Osteoblast (primary cell): ENCODE data around the gene KCNS1. TPM values are rescaled to one million over a fixed set of nuclear protein-coding genes. Genes with fewer than 3 reads are reported as not detected.

ENCODE experiments used
- DNase-seq: peaks from one replicate; pipeline ENCODE4 v3.0.0; 2011; ENCODE audit warnings: low spot score, mixed read lengths; ENCODE audit not compliant: insufficient read length; ENCODE audit errors: missing footprints
- H2AFZ ChIP-seq: 2 replicates; pipeline ENCODE4 v1.6.0; 2011; ENCODE audit warnings: mild to moderate bottlenecking, low read length
- H3K27ac ChIP-seq: 2 replicates; pipeline ENCODE4 v1.5.1; 2011; ENCODE audit warnings: mild to moderate bottlenecking, low read depth, low read length, moderate library complexity
- H3K27me3 ChIP-seq: 2 replicates; pipeline ENCODE4 v1.6.0; 2012; ENCODE audit warnings: mild to moderate bottlenecking, control low read depth, inconsistent platforms, low read length, moderate library complexity; ENCODE audit not compliant: insufficient read depth
- H3K36me3 ChIP-seq: 2 replicates; pipeline ENCODE4 v1.5.1; 2011; ENCODE audit warnings: mild to moderate bottlenecking, low read length, control low read depth, moderate library complexity; ENCODE audit not compliant: insufficient read depth
- H3K4me1 ChIP-seq: 2 replicates; pipeline ENCODE4 v1.5.1; 2011; ENCODE audit warnings: mild to moderate bottlenecking, low read length, control low read depth, moderate library complexity; ENCODE audit not compliant: insufficient read depth
- H3K4me2 ChIP-seq: 2 replicates; pipeline ENCODE4 v1.6.0; 2011; ENCODE audit warnings: mild to moderate bottlenecking, low read length; ENCODE audit not compliant: insufficient read depth
- H3K4me3 ChIP-seq: fragments of 200-600 bp; sonication (generic); 3 replicates; pipeline ENCODE4 v1.5.1; 2012; ENCODE audit warnings: mild to moderate bottlenecking, low read length, inconsistent platforms; ENCODE audit not compliant: insufficient read depth
- H3K79me2 ChIP-seq: 2 replicates; pipeline ENCODE4 v1.6.0; 2012; ENCODE audit warnings: mild to moderate bottlenecking, low read length, control low read depth, inconsistent platforms; ENCODE audit not compliant: insufficient read depth
- H3K9me3 ChIP-seq: 2 replicates; pipeline ENCODE4 v1.5.1; 2011; ENCODE audit warnings: low read depth, low read length, control low read depth
- H4K20me1 ChIP-seq: 2 replicates; pipeline ENCODE4 v1.6.0; 2012; ENCODE audit warnings: mild to moderate bottlenecking, low read length, control low read depth; ENCODE audit not compliant: insufficient read depth
- total RNA-seq: library from RNA; depleted of rRNA; stranded (reverse); fragments of >200 nt; gene quantifications from 2 replicates; pipeline ENCODE4 v1.2.3, GENCODE V29; 2012
- TF ChIP-seq, protein P1 (sequence below): IDR thresholded peaks from 2 replicates; pipeline ENCODE4 v1.5.1; 2011; ENCODE audit warnings: mild to moderate bottlenecking, low read depth, low read length, moderate library complexity; ENCODE audit errors: extremely low read depth

Gene KCNS1
- total RNA-seq, 1 donor = 1.1 TPM

DNA sequence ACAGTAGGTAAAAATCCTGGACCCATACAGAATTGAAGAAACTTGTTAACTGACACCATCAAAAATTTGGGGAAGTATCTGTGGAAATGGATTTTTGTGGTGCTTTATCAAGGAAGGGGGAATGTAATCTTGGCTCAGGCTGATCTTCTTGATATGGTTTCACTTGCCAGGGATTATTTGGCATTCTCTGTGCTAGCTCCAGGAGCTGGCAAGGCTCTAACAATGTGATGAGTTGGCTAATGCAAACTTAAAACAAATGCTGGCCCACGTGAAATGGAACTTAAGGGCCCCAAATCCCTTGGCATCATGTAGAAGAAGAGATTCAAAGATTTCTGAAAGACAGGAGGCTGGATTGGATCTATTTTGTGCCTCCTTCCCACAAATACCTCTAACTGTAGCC, 13.1 kb downstream of the KCNS1 start:
- H3K27me3 ChIP-seq = no peaks in the 10 kb centered on the region
- H3K4me1 ChIP-seq = peaks cover 45% of the 10 kb centered on the region
- no peaks in the 10 kb centered on the region for H3K79me2 ChIP-seq
- H4K20me1 ChIP-seq = no peaks in the 10 kb centered on the region
- DNase-seq = no peak
- H3K27ac ChIP-seq = peak overlapping the region; percentile 46
- no peaks in the 10 kb centered on the region for H3K36me3 ChIP-seq
- H3K4me3 ChIP-seq = peak overlapping the region; percentile 4
- H3K4me2 ChIP-seq = peak overlapping the region; percentile 49
- TF ChIP-seq, protein P1, sequence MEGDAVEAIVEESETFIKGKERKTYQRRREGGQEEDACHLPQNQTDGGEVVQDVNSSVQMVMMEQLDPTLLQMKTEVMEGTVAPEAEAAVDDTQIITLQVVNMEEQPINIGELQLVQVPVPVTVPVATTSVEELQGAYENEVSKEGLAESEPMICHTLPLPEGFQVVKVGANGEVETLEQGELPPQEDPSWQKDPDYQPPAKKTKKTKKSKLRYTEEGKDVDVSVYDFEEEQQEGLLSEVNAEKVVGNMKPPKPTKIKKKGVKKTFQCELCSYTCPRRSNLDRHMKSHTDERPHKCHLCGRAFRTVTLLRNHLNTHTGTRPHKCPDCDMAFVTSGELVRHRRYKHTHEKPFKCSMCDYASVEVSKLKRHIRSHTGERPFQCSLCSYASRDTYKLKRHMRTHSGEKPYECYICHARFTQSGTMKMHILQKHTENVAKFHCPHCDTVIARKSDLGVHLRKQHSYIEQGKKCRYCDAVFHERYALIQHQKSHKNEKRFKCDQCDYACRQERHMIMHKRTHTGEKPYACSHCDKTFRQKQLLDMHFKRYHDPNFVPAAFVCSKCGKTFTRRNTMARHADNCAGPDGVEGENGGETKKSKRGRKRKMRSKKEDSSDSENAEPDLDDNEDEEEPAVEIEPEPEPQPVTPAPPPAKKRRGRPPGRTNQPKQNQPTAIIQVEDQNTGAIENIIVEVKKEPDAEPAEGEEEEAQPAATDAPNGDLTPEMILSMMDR = no peak
- no peak overlapping the region for H2AFZ ChIP-seq
- no peaks in the 10 kb centered on the region for H3K9me3 ChIP-seq

DNA sequence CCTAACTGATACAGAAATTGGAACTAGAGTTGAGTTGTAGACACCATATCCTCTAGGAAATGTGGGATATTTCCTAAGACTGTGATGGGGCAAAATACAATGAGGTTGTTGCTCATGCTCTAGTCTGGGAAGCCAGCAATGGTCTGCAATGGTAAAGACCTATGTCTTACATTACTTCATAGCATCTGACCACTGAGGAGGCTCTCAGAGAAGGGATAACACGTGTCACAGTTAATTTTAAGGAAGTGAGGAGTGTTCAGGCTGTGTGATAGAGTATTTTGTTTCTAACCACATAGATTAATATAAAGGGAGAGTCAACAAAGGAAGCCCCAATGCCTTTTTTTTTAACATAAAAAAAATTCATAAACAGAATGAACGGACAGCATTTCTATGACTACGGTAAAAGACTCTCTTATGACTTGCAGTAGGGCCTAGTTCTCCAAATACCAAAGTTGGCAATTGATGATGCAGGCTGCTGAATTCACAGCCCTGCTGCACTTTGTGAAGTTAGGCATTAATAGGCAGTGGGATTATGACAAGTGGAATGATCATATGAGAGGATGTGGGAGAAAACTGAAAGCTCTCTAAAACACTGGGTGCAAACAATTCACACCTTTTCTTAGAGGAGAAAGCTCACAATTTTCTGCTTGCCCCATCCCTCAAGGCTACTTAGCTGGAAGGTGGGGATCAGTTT, 13.7 kb downstream of the KCNS1 start:
- peak overlapping the region; percentile 49 for H3K4me2 ChIP-seq
- H3K27ac ChIP-seq = peak overlapping the region; percentile 46
- TF ChIP-seq, protein P1 = no peak
- no peaks in the 10 kb centered on the region for H4K20me1 ChIP-seq
- no peak overlapping the region for H2AFZ ChIP-seq
- peaks cover 45% of the 10 kb centered on the region for H3K4me1 ChIP-seq
- H3K9me3 ChIP-seq = no peaks in the 10 kb centered on the region
- H3K4me3 ChIP-seq = peak overlapping the region; percentile 4
- no peaks in the 10 kb centered on the region for H3K36me3 ChIP-seq
- H3K79me2 ChIP-seq = no peaks in the 10 kb centered on the region
- no peaks in the 10 kb centered on the region for H3K27me3 ChIP-seq
- DNase-seq = no peak

DNA sequence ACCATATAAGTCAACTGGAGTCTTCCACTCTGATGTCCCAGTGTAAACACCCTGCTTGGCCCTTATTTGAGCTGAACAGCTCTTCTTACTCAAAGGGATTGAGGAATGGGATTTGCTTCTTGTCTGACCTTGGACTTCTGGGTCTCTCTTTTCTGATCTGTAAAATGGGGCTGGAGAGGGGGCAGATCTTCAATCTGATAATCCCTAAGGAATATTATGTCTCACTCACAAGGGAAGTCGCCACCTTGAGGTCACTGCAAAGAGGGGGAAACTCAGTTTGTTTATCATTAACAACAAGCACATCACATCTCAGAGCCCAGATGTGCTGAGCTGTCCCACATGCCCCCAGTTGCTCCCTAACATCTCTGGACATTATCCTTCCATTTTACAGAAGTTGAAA, 15.1 kb downstream of the KCNS1 start:
- TF ChIP-seq, protein P1 = no peak
- Histone ChIP-seq H3K79me2 (no peaks in the 10 kb centered on the region), H3K27ac (no peak overlapping the region), H3K4me1 (peaks cover 43% of the 10 kb centered on the region), H3K27me3 (no peaks in the 10 kb centered on the region), H4K20me1 (no peaks in the 10 kb centered on the region), H3K4me2 (no peak overlapping the region), H2AFZ (no peak overlapping the region), H3K9me3 (no peaks in the 10 kb centered on the region), H3K4me3 (no peak overlapping the region), H3K36me3 (peaks cover 3% of the 10 kb centered on the region)
- no peak for DNase-seq

DNA sequence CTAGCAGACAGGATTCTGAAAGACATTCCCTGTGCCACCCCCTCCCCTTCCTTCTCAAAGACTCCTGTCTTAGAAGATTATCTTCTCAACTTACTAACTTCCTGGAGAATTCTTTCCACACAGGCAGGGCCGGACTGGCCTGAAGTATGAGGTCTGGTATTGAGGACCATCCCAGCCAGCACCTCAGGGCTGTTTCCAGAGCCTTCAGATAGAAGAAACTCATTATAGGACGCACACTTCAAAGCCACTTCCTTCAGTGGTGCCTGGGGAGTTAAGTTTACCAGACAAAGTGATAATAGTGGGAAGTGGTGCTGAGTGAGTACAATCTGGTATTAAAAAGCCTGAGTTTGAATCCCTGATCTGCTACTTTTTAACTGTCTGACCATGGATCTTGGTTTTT, 15.6 kb downstream of the KCNS1 start:
- Histone ChIP-seq H2AFZ (no peak overlapping the region), H3K4me3 (no peak overlapping the region), H3K27me3 (no peaks in the 10 kb centered on the region), H4K20me1 (no peaks in the 10 kb centered on the region), H3K36me3 (peaks cover 3% of the 10 kb centered on the region), H3K4me2 (no peak overlapping the region), H3K9me3 (no peaks in the 10 kb centered on the region), H3K79me2 (no peaks in the 10 kb centered on the region), H3K27ac (no peak overlapping the region), H3K4me1 (peaks cover 37% of the 10 kb centered on the region)
- TF ChIP-seq, protein P1 = no peak
- DNase-seq = no peak
